Mesodermal cell (in vitro differentiated cells): ENCODE measurements around the gene IGSF23. TPM values are rescaled to one million over a fixed set of nuclear protein-coding genes. Genes with fewer than 3 reads are reported as not detected.

ENCODE experiments used
- H3K27ac ChIP-seq: 2 replicates; pipeline ENCODE4 v1.7.0; 2013; ENCODE audit warnings: mild to moderate bottlenecking, low read depth, low read length, moderate library complexity; ENCODE audit not compliant: severe bottlenecking
- H3K36me3 ChIP-seq: 2 replicates; pipeline ENCODE4 v1.7.1; 2013; ENCODE audit warnings: mild to moderate bottlenecking, low read length, moderate library complexity; ENCODE audit not compliant: control insufficient read depth, insufficient read depth
- H3K4me1 ChIP-seq: one replicate; pipeline ENCODE4 v1.7.1; 2013; ENCODE audit warnings: mild to moderate bottlenecking, low read length; ENCODE audit not compliant: insufficient read depth, control insufficient read depth, poor library complexity, severe bottlenecking
- H3K4me3 ChIP-seq: 2 replicates; pipeline ENCODE4 v1.7.0; 2013; ENCODE audit warnings: low read length, control low read depth, mild to moderate bottlenecking; ENCODE audit not compliant: insufficient read depth, poor library complexity, severe bottlenecking; ENCODE audit errors: extremely low read depth
- H3K9me3 ChIP-seq: 2 replicates; pipeline ENCODE4 v1.7.1; 2013; ENCODE audit warnings: mild to moderate bottlenecking, low read length, moderate library complexity; ENCODE audit not compliant: control insufficient read depth
- WGBS, 2 experiments: methylation state at CpG; one replicate each; pipeline ENCODE4 v1.1.5; 2013; ENCODE audit warnings: missing lambda C conversion rate in 2 of 2; ENCODE audit not compliant: insufficient coverage in 2 of 2; 5-methylcytosine and 5-hydroxymethylcytosine counted together
- polyA plus RNA-seq, 2 experiments: library from polyadenylated mRNA; stranded (reverse); fragments of 50-300 nt; gene quantifications; one replicate each; pipeline ENCODE4 v1.2.3, GENCODE V29; 2013

Gene IGSF23, protein sequence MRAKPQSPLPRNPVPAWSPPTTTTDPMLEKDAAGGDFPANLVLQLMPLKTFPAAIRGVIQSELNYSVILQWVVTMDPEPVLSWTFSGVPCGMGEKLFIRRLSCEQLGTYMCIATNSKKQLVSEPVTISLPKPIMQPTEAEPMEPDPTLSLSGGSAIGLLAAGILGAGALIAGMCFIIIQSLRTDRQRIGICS
- polyA plus RNA-seq (2013, experiment 1 of 2), result not detected
- not detected for polyA plus RNA-seq (2013, experiment 2 of 2)

GRCh38 chr19:44613295-44614178 lies at the start of gene IGSF23:
Gene IGSF23 (plus strand): TSS chr19:44613563. CDS start chr19:44613646, 83 bp downstream.
- Histone ChIP-seq H3K36me3 (no peaks in the 10 kb centered on the region), H3K9me3 (no peaks in the 10 kb centered on the region), H3K4me1 (no peaks in the 10 kb centered on the region), H3K4me3 (no peak within 1 kb of the TSS), H3K27ac (no peak within 1 kb of the TSS)
- 87 to 93% methylated on average over 15 to 19 of the region's 25 CpGs for WGBS, 2 experiments

DNA sequence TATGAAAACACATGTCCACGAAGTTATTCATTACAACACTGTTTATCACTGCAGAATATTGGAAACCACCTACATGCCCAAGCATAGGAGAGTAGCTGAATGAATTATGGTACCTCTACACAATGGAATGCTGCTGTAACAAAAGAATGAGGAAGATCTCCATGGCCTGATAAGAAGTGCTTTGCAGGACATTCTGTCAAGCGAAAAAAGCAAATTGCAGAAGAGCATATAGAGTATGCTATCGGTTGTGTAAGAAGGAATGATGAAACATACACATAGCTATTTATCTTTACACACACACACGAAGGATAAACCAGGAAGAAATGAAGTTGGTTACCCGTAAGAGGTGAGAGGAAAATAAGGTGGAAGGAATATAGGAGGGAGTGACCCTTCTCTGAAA lies 46.4 kb upstream of the IGSF23 start:
- Histone ChIP-seq H3K9me3 (no peaks in the 10 kb centered on the region), H3K36me3 (no peaks in the 10 kb centered on the region), H3K4me3 (no peak overlapping the region), H3K27ac (no peak overlapping the region), H3K4me1 (no peaks in the 10 kb centered on the region)
- 100% methylated on average over 1 of the region's 5 CpGs; no CpG with 5 or more reads in 1 of the 2 experiments for WGBS, 2 experiments

DNA sequence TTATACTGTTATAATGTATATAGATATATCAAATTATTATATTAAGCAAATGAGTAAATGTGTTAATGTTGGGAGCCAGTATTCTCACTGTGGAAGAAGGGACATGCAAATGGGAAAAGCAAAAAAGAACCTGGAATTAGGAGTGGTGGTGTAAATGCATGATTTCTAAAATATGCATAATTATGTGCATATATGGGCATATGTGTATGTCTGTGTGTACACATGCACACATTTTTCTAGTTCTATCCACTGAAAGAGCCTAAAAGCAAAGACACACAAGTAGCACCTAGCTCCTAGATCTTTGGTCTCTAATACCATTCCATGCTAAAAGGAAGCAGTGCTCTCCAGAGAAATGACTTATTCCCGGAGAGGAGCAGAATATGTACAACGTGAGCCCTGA lies 45.6 kb upstream of the IGSF23 start:
- Histone ChIP-seq H3K9me3 (no peaks in the 10 kb centered on the region), H3K4me3 (no peak overlapping the region), H3K36me3 (no peaks in the 10 kb centered on the region), H3K4me1 (no peaks in the 10 kb centered on the region), H3K27ac (no peak overlapping the region)
- WGBS, 2 experiments, result 89% methylated on average over 2 of the region's 2 CpGs; no CpG with 5 or more reads in 1 of the 2 experiments

GRCh38 chr19:44570603-44570983 lies 42.8 kb upstream of the IGSF23 start:
- no peaks in the 10 kb centered on the region for H3K9me3 ChIP-seq
- no peak overlapping the region for H3K27ac ChIP-seq
- H3K4me3 ChIP-seq, result no peak overlapping the region
- WGBS, 2 experiments, result 60 to 67% methylated on average over 2 to 3 of the region's 3 CpGs
- H3K36me3 ChIP-seq, result no peaks in the 10 kb centered on the region
- no peaks in the 10 kb centered on the region for H3K4me1 ChIP-seq

DNA sequence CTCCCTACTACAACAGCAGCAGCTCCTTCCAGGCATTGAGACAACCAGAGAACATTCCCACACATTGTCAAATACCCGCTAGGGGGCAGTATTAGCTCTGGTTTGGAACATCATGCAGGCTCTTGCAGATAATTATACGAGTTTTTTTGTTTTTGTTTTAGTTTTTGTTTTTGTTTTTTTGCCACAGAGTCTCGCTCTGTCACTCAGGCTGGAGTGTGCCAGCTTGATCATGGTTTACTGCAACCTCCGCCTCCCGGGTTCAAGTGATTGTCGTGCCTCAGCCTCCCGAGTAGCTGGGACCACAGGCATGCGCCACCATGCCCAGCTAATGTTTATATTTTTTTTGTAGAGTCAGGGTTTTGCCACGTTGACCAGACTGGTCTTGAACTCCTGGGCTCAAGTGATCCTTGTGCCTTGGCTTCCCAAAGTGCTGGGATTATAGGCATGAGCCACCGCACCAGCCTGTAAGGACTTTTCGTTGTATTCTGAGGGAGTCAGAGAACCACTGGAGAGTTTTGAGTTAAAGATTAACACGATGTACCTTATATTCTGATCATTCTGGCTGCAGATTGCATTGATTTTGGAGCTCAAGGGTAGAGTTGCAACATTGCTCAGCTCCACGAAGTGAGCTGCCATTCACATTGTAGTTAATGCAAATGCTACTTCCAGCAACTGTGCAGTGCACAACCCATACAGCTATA lies 42.2 kb upstream of the IGSF23 start:
- no peaks in the 10 kb centered on the region for H3K36me3 ChIP-seq
- no peaks in the 10 kb centered on the region for H3K4me1 ChIP-seq
- 69 to 71% methylated on average over 6 to 8 of the region's 13 CpGs for WGBS, 2 experiments
- no peaks in the 10 kb centered on the region for H3K9me3 ChIP-seq
- H3K4me3 ChIP-seq, result no peak overlapping the region
- no peak overlapping the region for H3K27ac ChIP-seq

- H3K4me3 ChIP-seq, result no peak overlapping the region
- WGBS, 2 experiments, result 92 to 94% methylated on average over 2 to 3 of the region's 5 CpGs
- H3K9me3 ChIP-seq, result no peaks in the 10 kb centered on the region
- no peaks in the 10 kb centered on the region for H3K4me1 ChIP-seq
- no peaks in the 10 kb centered on the region for H3K36me3 ChIP-seq
- no peak overlapping the region for H3K27ac ChIP-seq
Observed at GRCh38 chr19:44571830-44572580, 41.4 kb upstream of the IGSF23 start.

DNA sequence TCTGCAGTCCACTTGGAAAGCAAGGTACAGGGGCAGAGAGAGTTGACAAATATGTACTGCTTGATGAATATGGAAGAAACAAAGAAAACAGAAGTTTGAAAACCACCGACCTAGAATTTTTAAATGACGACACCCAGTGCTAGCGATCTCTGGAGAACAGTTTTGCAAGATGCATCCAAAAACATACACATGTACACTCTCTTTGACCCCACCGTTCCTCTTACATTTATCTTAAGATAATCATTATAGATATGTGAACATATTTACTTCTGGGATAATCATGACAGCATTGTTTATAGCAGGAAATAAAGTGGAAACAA lies 40.8 kb upstream of the IGSF23 start:
- no peaks in the 10 kb centered on the region for H3K9me3 ChIP-seq
- H3K4me1 ChIP-seq, result no peaks in the 10 kb centered on the region
- H3K27ac ChIP-seq, result no peak overlapping the region
- H3K4me3 ChIP-seq, result no peak overlapping the region
- no peaks in the 10 kb centered on the region for H3K36me3 ChIP-seq
- 89 to 90% methylated on average over 2 to 3 of the region's 4 CpGs for WGBS, 2 experiments

DNA sequence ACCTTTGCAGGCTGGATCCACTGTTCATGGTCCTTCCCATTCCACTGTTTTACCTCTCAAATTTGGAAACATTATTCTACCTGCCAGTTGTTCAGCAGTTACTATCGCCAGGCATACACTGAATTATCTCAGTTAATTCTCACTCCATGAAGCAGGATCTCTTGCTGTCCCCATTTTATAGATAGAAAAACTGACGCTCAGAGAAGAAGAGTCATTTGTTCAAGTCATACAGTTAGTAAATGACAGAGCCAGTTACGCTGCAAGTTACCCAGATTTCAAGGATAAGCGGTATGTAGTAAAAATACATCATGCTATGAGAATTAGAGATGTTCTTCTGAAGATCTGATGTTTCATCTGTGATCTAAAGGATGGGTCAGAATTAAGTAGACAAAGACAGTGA lies 40.2 kb upstream of the IGSF23 start:
- no peak overlapping the region for H3K27ac ChIP-seq
- H3K9me3 ChIP-seq, result no peaks in the 10 kb centered on the region
- H3K4me3 ChIP-seq, result no peak overlapping the region
- no peaks in the 10 kb centered on the region for H3K36me3 ChIP-seq
- 95 to 96% methylated on average over 4 of the region's 4 CpGs for WGBS, 2 experiments
- H3K4me1 ChIP-seq, result no peaks in the 10 kb centered on the region

DNA sequence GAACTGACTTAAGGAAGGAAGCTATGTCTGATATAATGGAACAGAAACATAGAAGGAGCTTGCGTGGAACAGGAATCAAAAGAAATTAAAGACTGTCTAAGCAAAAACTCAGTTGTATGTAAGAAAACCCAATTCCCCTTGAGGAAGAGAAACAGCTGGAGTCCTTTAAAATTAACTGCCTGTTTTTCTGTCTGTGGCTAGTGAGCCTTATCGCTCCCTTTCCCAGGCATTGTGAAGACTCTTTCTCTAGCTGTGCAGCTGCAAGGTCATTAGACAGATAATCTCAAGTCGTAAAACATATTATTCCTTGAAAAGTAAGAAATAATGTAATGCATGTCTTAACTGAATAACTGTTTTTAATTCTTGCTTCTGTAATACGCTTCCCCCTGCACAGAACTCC lies 39.7 kb upstream of the IGSF23 start:
- Histone ChIP-seq H3K36me3 (no peaks in the 10 kb centered on the region), H3K9me3 (no peaks in the 10 kb centered on the region), H3K4me3 (no peak overlapping the region), H3K4me1 (no peaks in the 10 kb centered on the region), H3K27ac (no peak overlapping the region)
- 93 to 100% methylated on average over 2 of the region's 4 CpGs for WGBS, 2 experiments

GRCh38 chr19:44574186-44574950 lies 39.0 kb upstream of the IGSF23 start:
- no peaks in the 10 kb centered on the region for H3K36me3 ChIP-seq
- no peak overlapping the region for H3K27ac ChIP-seq
- no peak overlapping the region for H3K4me3 ChIP-seq
- no peaks in the 10 kb centered on the region for H3K4me1 ChIP-seq
- 92 to 93% methylated on average over 2 to 3 of the region's 8 CpGs for WGBS, 2 experiments
- no peaks in the 10 kb centered on the region for H3K9me3 ChIP-seq
